ENCODE measurements around the gene HBP1.

DNA sequence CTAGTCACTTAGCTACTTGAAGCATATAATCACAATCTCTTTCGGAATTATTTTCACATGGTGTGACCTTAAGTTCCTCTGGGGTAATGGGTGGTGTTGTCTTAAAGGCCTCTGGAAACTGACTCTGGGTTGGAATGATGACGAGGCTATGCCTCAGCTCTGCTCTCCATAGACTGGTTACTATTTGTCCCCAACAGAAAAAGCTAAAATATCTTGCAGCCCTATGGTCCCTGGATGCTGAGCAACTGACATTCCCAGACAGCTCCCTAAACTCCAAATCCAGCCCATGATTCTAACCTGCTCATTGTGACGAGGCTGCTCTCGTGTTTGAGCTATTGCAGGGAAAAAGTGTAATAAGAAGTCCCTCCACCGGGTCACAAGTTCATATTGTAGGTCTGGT lies 51.6 kb downstream of the HBP1 start:
- no peak for TF ChIP-seq EZH2 (IDR thresholded peaks at IDR 0.05; ENCODE audit: borderline replicate concordance, low read length)
- TF ChIP-seq, protein P1, sequence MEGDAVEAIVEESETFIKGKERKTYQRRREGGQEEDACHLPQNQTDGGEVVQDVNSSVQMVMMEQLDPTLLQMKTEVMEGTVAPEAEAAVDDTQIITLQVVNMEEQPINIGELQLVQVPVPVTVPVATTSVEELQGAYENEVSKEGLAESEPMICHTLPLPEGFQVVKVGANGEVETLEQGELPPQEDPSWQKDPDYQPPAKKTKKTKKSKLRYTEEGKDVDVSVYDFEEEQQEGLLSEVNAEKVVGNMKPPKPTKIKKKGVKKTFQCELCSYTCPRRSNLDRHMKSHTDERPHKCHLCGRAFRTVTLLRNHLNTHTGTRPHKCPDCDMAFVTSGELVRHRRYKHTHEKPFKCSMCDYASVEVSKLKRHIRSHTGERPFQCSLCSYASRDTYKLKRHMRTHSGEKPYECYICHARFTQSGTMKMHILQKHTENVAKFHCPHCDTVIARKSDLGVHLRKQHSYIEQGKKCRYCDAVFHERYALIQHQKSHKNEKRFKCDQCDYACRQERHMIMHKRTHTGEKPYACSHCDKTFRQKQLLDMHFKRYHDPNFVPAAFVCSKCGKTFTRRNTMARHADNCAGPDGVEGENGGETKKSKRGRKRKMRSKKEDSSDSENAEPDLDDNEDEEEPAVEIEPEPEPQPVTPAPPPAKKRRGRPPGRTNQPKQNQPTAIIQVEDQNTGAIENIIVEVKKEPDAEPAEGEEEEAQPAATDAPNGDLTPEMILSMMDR (conservative IDR thresholded peaks at IDR 0.05 in 1 of 2, IDR thresholded peaks at IDR 0.05 in 1 of 2; ENCODE audit: extremely low read depth in 1 of 2, insufficient read depth in 1 of 2, low read depth in 1 of 2, low read length in 2 of 2): no peak
